GM18861 (cell line): ENCODE results near the gene PPM1L.
A peak's percentile ranks its signal among the peaks of the same experiment; 100 is the strongest.

Experiments used
- ATAC-seq: cut with Tn5 transposase; IDR thresholded peaks from one replicate; pipeline ENCODE4 v1.9.1; 2021; ENCODE audit not compliant: unreplicated experiment

PPM1L gene

GRCh38 chr3:161072211-161072621 is 316.2 kb downstream of the PPM1L start:
- ATAC-seq: no peak

- no peak for ATAC-seq
Measured at GRCh38 chr3:161072751-161073150, 316.7 kb downstream of the PPM1L start.

GRCh38 chr3:161073181-161073580 is 317.1 kb downstream of the PPM1L start:
- ATAC-seq: no peak

DNA sequence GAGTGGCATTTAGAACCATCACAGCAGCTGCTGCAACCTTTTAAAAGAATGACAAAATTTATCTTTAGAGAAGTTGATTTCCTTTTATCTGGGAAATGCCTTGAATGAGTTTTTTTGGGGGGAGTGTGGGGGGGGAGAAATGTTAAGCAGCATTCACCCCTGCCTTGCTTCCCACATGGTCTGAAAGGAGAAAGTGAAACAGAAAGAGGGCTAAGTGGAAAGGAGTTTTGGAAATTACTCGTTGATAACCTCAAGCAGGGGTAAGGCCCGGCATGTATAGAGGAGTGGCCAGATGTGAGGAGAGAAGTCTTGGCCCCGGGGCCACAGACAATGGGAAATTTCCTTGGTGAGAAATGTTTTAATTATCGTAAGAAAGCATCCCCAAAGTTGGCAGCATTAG is 325.6 kb downstream of the PPM1L start:
- ATAC-seq: peak; percentile 82

DNA sequence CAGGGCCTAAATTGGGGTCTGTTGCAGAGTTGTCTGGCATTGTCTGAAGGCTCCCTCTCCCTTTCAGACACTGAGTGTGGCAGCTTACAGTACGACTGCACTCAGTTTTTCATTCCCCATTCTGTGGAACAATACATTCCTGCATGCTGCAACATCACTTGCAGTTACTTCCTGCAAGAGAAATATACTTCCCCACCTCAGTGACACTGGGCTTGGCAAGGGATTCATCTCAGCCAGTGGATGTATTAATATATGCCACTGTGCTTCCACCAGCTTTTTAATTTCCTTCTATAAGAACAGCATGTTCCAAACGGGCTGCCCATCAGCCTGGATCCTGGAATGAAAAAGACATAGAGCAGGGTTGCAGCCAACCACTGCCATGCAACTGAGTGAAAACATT is 326.0 kb downstream of the PPM1L start:
- ATAC-seq: peak; percentile 15

DNA sequence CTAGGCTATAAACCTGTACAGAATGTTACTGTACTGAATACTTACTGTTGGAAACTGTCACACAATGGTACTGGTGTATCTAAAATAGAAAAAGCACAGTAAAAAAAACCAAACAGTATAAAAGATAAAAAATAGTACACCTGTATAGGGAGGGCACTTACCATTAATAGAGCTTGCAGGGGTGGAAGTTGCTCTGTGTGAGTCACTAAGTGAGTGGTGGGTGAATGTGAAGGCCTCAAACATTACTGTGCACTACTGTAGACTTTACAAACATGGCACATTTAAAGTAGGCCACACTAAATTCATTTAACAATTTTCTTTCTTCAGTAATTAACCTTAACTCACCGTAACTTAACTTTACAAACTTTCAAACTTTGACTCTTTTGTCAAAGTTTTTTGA is 327.1 kb downstream of the PPM1L start:
- no peak for ATAC-seq

DNA sequence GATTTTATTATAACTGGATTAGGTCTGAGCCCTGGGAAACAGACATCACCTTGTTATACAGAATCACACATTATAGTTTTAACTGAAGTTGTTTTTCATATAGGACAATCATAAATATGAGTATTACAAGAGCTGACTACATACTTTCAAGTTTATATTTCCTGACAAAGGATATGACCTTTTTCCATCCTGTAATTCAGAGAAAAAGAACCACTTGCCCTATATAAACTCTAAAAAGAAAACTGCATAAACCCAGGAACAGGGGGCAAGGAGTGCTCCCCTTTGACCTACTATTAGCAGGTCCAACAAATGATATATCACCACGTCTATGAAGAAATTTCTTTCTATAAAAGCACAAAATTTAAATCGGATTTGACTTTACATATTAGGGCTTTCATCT is 328.2 kb downstream of the PPM1L start:
- no peak for ATAC-seq

GRCh38 chr3:161093895-161094294 is 337.9 kb downstream of the PPM1L start:
- no peak for ATAC-seq

DNA sequence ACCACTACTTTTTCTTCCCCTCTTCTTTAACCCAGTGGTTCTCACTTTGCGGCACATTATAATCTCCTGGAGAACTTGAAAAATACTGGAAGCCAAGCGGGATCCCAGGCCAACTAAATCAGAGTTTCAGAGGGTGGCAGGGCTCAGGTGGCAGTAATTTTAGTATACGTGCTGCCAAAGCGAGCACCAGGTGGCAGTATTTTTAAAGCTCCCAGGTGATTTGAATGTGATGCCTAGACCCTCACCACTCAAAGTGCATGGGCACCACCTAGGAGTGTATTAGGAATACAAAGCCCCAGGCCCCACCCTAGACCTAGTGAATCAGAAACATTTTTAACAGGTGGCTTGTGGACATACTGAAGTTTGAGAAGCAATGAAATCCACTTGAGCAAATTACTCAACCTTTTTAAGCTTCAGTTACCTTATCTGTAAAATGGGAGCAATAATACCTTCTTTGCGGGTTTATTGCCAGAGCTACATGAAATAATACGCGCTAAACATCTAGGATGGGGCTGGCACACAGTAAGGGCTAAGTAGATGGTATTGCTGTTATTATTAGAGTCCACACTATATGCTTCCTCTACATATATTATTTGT is 340.8 kb downstream of the PPM1L start:
- no peak for ATAC-seq

DNA sequence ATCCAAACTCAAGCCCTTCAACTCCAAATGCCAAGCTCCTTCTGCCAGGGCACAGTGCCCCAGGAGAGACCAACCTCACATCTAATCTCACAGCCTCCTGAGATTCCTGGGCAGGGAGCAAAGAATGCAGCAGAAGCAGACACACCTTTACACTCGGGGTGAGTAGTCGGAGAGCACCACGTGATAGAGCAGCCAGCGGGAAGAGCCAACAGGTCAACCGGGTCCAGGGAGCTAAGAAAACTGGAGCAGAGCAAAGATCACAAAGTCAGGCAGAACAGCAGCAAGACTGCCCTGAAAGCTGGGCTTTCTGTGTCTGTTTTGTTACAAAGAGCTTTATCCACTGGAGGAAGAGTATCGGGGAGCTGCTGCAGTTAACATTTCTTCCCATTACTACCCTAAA is 345.0 kb downstream of the PPM1L start:
- ATAC-seq: no peak

DNA sequence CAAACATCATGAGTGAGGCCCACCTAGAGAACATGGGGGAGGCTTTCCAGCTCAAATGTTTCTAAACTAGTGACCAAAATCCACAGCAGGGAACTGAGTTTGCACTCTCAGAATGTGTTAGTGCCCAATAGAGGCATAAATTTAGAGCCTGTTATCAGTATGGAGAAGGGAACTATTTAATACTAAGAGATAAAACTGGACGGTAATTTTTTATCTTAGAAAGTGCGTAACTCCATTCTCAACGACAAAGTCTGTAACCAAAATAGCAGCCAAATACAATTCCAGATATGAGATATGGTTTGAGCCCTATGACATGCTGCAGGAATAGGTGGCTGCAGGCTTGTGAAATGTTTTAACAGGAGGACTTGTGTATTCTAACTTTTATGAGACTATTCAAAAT is 345.6 kb downstream of the PPM1L start:
- ATAC-seq: no peak

DNA sequence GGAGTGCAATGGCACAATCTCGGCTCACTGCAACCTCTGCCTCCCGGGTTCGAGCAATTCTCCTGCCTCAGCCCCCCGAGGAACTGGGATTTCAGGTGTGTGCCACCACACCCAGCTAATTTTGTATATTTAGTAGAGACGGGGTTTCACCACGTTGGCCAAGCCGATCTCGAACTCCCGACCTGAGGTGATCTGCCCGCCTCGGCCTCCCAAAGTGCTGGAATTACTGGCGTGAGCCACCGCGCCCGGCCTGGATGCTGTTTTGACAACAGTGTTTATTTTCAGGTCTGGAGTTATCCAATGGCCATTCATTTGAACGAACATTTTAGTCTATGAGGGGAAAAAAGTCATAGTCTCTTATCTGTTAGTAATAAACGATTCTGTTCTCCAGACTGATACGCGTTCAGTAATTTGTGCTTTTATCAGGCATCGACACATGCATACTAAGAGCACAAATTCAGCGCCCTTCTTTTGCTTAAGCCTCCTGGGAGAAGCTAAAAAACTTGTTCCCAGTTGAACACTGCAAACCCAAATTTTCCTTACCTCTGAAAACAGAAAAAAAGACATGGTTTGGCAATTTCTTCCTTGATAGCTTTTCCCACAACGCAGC is 347.9 kb downstream of the PPM1L start:
- ATAC-seq: no peak

GRCh38 chr3:161104561-161105551 is 348.8 kb downstream of the PPM1L start, which contains the start of gene B3GALNT1:
TSS of gene B3GALNT1 (minus strand) at chr3:161105349. CDS start at chr3:161086754, 18,595 bp downstream.
- ATAC-seq: peak; percentile 63

DNA sequence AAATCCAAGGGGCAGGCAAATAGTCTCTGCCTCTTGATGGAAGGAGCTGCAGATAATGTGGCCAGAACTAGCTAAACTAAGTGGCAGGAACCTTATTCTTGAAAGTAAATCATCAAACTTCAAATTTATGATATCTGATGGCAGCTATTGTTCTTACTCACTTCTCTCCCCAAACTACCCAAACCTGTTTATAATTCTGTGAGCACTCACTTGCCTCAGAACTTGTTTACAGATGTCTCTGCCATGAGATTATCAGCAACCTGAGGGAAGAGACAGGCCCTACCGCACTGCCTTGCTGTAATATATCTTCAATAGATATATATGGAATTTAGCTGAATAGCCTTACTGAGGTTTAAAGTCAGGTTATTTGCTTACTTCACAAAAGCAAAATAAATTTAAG is 351.3 kb downstream of the PPM1L start:
- ATAC-seq: no peak

DNA sequence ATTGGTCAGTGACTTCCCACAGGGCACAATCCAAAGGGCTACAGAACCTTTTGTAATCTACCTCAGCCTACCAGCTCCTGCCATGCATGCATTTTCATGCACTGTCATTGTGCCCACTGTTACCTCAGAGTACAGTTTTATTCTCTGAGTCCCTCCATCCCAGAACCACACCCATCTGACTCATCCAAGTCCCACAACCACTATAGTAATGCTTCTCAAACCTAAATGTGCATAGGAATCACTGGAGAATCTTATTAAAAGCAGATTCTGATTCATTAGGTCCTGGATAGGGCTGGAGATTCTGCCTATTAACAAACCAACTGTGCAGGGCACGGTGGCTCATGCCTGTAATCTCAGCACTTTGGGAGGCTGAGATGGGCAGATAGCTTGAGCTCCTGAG is 352.8 kb downstream of the PPM1L start:
- no peak for ATAC-seq

DNA sequence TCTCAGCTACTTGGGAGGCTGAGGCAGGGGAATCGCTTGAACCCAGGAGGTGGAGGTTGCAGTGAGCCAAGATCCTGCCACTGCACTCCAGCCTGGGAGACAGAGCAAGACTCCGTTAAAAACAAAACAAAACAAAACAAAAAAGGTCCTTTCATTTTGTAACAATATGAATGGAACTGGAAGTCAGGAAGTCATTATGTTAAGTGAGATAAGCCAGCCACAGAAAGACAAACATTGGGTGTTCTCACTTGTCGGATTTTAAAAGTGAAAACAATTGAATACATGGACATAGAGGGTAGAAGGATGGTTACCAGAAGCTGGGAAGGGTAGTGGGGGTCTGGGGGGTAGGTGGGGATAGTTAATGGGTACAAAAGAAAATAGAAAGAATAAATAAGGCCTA is 361.6 kb downstream of the PPM1L start:
- no peak for ATAC-seq

GRCh38 chr3:161126495-161126894 is 370.5 kb downstream of the PPM1L start:
- no peak for ATAC-seq
